Ovary (tissue), 9 donors: ENCODE results near the gene KRT3. TPM values are rescaled to one million over a fixed set of nuclear protein-coding genes. Genes with fewer than 3 reads are reported as not detected.

Experiments used
- DNase-seq, 5 donors: peaks; one replicate each; pipeline ENCODE4 v3.0.0-alpha.2; 2019 to 2020
- H3K27ac ChIP-seq, 2 donors: fragments of 200-600 bp; one replicate each; pipeline versions ENCODE4 v1.5.1 to v1.8.0; 2019 to 2022
- H3K27me3 ChIP-seq: fragments of 200-600 bp; one replicate; pipeline ENCODE4 v1.8.0; 2022
- H3K36me3 ChIP-seq: fragments of 200-600 bp; sonication (generic); one replicate; pipeline ENCODE4 v1.5.1; 2019
- H3K4me1 ChIP-seq: one replicate; pipeline ENCODE4 v1.8.1; 2013; ENCODE audit warnings: mild to moderate bottlenecking, moderate library complexity; ENCODE audit not compliant: insufficient read depth
- H3K4me3 ChIP-seq: fragments of 200-600 bp; sonication (generic); one replicate; pipeline ENCODE4 v1.5.1; 2017
- H3K9me3 ChIP-seq, 2 donors: fragments of 200-600 bp in 1 of 2; sonication (generic) in 1 of 2; one replicate each; pipeline versions ENCODE4 v1.5.1 to v1.8.1; 2013 to 2019; ENCODE audit warnings: mild to moderate bottlenecking in 1 of 2, moderate library complexity in 1 of 2
- CTCF ChIP-seq, 3 donors: fragments of 450-650 bp in 2 of 3; fragments of 200-600 bp in 1 of 3; IDR thresholded peaks; one replicate each; pipeline versions ENCODE4 v1.5.1 to v1.8.0; 2016 to 2022; ENCODE audit warnings: antibody characterized with exemption in 3 of 3, mild to moderate bottlenecking in 1 of 3
- EP300 ChIP-seq: sonication (generic); formaldehyde crosslinking; IDR thresholded peaks from one replicate; pipeline ENCODE4 v1.6.1; 2017; ENCODE audit warnings: antibody characterized with exemption
- POLR2A ChIP-seq: fragments of 450-650 bp; IDR thresholded peaks from one replicate; pipeline ENCODE4 v1.6.1; 2017; ENCODE audit warnings: antibody characterized with exemption, mild to moderate bottlenecking, moderate library complexity
- WGBS, 3 donors: extraction: QIAGEN DNeasy Blood & Tissue Kit in 1 of 3; methylation state at CpG; one replicate each; pipeline versions ENCODE4 v1.1.5 to v1.1.7; 2013 to 2017; 5-methylcytosine and 5-hydroxymethylcytosine counted together
- intact Hi-C, 4 donors: fragments of 100-400 bp; cut with DNase I; formaldehyde crosslinking; loops; one replicate each; pipeline versions ENCODE4 v1.11.0 to v1.15.1; 2022 to 2023
- polyA plus RNA-seq, 2 donors: library from polyadenylated mRNA; stranded (reverse); fragments of 200-250 nt in 1 of 2; fragments of 350-450 nt in 1 of 2; fragmentation: Illumina TruSeq in 1 of 2; extraction: RNeasy Lipid Tissue Mini Kit (QIAGEN cat#74804) in 1 of 2; gene quantifications; one replicate each; pipeline ENCODE4 v1.2.3, GENCODE V29; 2013 to 2014
- total RNA-seq, 7 donors: library from RNA; depleted of rRNA in 2 of 7; stranded (reverse); fragments of >200 nt in 2 of 7; fragmentation: NEBNext Ultra II Directional in 3 of 7; extraction: Animal tissue kit (Norgen Biotek cat#: 25700) in 3 of 7; gene quantifications; one replicate each; pipeline versions ENCODE4 v1.1.0 to v1.2.4, GENCODE V29; 2016 to 2023
- donor health status: DM: no; HTN: no; CAD: no; lungs with moderate emphysema.
- donor health status: DM: no; HTN: no; CAD: no.
- donor health status: Bipolar disorder and iron deficiency.
- donor health status: DM: yes; HTN: yes; CAD: no.
- donor health status: DM: no; HTN: no; CAD: no.
- donor health status: DM: yes; HTN: yes; CAD: no.

KRT3 gene
- total and polyA plus RNA-seq, 9 donors, result not detected

DNA sequence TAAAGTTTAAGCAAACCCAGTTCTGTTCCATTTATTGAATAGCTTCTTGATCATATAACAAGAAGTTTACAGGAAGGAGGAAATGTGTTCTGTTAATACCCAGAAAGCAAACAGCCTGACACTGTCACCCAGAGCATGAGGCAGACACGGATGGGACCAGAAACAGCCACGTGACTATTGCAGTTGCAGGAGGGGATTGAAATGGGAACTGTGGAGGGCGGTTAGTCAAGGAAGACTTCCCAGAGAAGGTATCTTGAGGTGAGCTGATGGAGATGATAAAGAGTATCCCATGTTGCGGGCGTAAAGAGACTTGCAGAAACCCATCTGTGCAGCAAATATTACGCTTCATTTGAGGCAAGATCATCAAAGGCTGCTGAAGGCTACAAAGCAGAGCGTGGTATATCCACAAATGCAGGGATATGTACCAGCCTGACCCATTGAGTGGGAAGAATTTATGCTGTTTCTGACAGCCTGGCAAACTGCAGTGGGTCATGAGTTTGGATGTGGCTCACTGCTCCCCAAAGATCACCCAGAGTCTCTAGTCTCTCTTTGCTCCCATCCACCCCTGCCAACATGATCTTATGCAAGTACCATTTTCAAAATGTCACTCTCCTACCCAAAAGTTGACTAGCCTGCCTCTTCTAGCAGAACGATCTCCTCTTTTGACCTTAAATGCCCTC lies 39.5 kb downstream of the KRT3 start:
- H3K36me3 ChIP-seq, result no peaks in the 10 kb centered on the region
- H3K4me1 ChIP-seq, result no peaks in the 10 kb centered on the region
- H3K9me3 ChIP-seq, result no peaks in the 10 kb centered on the region
- no peaks in the 10 kb centered on the region for H3K27me3 ChIP-seq
- intact Hi-C loops, result no loop called here
- TF ChIP-seq EP300, result no peak
- TF ChIP-seq POLR2A, result no peak
- TF ChIP-seq CTCF (IDR thresholded peaks at IDR 0.05), result no peak
- H3K27ac ChIP-seq, result no peak overlapping the region
- no peak for DNase-seq
- 74 to 82% (median 76%) methylated on average over 8 of the region's 8 CpGs for WGBS, 3 donors
- no peak overlapping the region for H3K4me3 ChIP-seq

- Histone ChIP-seq H3K9me3 (no peaks in the 10 kb centered on the region), H3K27ac (no peak overlapping the region), H3K4me1 (no peaks in the 10 kb centered on the region), H3K27me3 (no peaks in the 10 kb centered on the region), H3K36me3 (no peaks in the 10 kb centered on the region), H3K4me3 (no peak overlapping the region)
- WGBS, 3 donors, result 72 to 84% (median 74%) methylated on average over 3 of the region's 3 CpGs
- TF ChIP-seq POLR2A (no peak), CTCF (IDR thresholded peaks at IDR 0.05) (no peak), EP300 (no peak)
- intact Hi-C loops, result no loop called here
- no peak for DNase-seq
Observed at GRCh38 chr12:52755533-52755932, 40.4 kb downstream of the KRT3 start.

- intact Hi-C loops, result no loop called here
- Histone ChIP-seq H3K36me3 (no peaks in the 10 kb centered on the region), H3K9me3 (no peaks in the 10 kb centered on the region), H3K4me3 (no peak overlapping the region), H3K27ac (no peak overlapping the region), H3K27me3 (no peaks in the 10 kb centered on the region), H3K4me1 (no peaks in the 10 kb centered on the region)
- no peak for TF ChIP-seq EP300
- no peak for TF ChIP-seq POLR2A
- TF ChIP-seq CTCF (IDR thresholded peaks at IDR 0.05), result no peak
- no peak for DNase-seq
Observed at GRCh38 chr12:52754135-52754534, 41.8 kb downstream of the KRT3 start.

- WGBS, 3 donors, result 77 to 80% (median 80%) methylated on average over 3 of the region's 3 CpGs
- no peak overlapping the region for H3K4me3 ChIP-seq
- intact Hi-C loops, result no loop called here
- H3K4me1 ChIP-seq, result no peaks in the 10 kb centered on the region
- TF ChIP-seq EP300 (no peak), POLR2A (no peak), CTCF (IDR thresholded peaks at IDR 0.05) (no peak)
- no peaks in the 10 kb centered on the region for H3K36me3 ChIP-seq
- H3K27ac ChIP-seq, result no peak overlapping the region
- no peak for DNase-seq
- no peaks in the 10 kb centered on the region for H3K9me3 ChIP-seq
- no peaks in the 10 kb centered on the region for H3K27me3 ChIP-seq
Observed at GRCh38 chr12:52753283-52753682, 42.6 kb downstream of the KRT3 start.
